ENCODE results near the gene ITSN2.

The ITSN2 gene

DNA sequence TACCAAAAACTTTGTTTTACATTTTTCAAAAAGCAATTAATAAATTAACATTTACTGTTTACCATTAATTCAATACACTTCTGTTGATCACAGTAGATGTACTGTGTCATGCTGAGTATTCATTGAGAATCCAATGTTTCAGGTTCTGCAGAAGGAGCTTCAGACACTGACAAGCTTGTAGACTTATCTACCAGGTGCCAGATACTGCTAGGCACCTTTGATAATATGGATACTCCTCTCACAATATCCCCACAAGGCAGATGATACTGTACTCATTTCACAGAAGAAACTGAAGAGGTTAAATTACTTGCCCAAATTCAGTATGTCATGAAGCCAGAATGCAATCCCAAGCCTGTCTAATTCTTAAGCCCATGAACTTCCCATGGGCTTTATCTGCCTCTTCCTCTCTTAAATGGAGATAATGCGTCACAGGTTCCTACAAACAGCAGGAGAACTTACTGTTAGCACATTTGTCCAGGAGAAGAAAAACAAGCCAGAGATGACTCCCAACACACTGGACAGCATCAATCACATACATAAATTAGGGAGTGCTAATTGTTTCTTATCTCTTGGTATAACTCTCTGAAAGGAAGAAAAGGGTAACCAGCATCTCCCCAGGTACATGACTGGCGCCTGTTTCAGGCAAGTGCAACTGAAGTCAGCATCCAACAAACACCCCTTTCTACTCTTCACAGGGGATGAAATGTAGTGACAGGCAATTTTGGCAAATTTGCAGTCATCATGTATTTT lies 27.4 kb downstream of the ITSN2 start:
- TF ChIP-seq, protein P1, sequence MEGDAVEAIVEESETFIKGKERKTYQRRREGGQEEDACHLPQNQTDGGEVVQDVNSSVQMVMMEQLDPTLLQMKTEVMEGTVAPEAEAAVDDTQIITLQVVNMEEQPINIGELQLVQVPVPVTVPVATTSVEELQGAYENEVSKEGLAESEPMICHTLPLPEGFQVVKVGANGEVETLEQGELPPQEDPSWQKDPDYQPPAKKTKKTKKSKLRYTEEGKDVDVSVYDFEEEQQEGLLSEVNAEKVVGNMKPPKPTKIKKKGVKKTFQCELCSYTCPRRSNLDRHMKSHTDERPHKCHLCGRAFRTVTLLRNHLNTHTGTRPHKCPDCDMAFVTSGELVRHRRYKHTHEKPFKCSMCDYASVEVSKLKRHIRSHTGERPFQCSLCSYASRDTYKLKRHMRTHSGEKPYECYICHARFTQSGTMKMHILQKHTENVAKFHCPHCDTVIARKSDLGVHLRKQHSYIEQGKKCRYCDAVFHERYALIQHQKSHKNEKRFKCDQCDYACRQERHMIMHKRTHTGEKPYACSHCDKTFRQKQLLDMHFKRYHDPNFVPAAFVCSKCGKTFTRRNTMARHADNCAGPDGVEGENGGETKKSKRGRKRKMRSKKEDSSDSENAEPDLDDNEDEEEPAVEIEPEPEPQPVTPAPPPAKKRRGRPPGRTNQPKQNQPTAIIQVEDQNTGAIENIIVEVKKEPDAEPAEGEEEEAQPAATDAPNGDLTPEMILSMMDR (IDR thresholded peaks at IDR 0.05; ENCODE audit: low read depth, low read length): no peak
- no peak for DNase-seq (ENCODE audit: extremely low read depth, low read depth)

DNA sequence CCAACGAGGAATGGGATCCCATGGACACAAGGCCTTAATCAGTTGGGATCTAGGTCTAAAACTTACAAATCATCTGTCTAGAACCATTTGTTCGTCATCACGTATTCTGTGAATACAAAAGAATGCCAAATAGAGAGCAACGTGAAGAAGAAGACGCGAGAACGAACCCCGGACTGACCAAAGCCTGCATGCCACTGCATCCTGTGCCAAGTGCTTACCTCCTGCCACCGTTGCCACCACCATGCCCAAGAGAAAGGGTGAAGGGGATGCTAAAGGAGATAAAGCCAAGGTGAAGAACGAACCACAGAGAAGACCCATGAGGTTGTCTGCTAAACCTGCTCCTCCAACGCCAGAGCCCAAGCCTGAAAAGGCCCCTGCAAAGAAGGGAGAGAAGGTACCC lies 30.2 kb downstream of the ITSN2 start:
- no peak for DNase-seq (ENCODE audit: extremely low read depth, low read depth)
- TF ChIP-seq, protein P1 (IDR thresholded peaks at IDR 0.05; ENCODE audit: low read depth, low read length): no peak

GRCh38 chr2:24329700-24330099 lies 30.6 kb downstream of the ITSN2 start:
- TF ChIP-seq, protein P1 (IDR thresholded peaks at IDR 0.05; ENCODE audit: low read depth, low read length): no peak
- DNase-seq (ENCODE audit: extremely low read depth, low read depth): no peak

GRCh38 chr2:24328010-24328409 lies 32.3 kb downstream of the ITSN2 start:
- no peak for DNase-seq (ENCODE audit: extremely low read depth, low read depth)

DNA sequence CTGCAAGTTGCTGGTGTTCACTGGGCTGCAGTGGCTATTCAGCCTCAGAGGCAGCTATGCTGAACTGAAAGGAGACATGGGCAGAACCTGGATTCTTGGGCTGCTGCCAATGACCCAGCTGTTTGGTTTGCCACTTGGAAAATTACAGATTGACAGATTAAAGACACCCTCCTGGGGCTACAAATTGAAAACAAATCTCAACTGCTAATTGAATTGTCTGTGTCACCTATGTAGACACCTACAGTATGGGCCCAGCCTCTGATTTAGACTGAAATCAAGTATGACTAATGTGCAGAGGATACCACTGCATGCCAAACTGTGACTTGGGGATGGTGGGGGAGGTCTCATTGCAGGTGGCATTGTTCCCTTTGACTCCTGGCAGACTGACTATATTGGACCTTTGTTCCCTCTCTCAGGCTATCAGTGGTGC lies 42.8 kb downstream of the ITSN2 start:
- TF ChIP-seq, protein P1 (IDR thresholded peaks at IDR 0.05; ENCODE audit: low read depth, low read length): no peak
- DNase-seq (ENCODE audit: extremely low read depth, low read depth): no peak

More at GRCh38 chr2:24328010-24328409, 32.3 kb downstream of the ITSN2 start:
- TF ChIP-seq, protein P1 (IDR thresholded peaks at IDR 0.05; ENCODE audit: low read depth, low read length): no peak

DNA sequence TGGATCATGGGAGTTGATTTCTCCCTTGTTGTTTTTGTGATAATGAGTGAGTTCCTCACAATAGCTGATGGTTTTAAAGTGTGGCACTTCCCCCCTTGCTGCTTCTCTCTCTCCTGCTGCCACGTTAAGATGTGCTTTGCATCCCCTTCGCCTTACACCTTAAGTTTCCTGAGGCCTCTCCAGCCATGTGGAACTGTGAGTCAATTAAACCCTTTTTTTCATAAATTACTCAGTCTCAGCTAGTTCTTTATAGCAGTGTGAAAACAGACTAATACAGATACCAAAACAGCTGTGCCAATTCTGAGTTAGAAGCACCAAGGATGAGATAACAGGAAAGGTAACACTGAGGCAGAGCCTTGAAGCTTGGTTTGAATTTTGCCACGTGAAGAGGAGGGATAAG lies 44.7 kb downstream of the ITSN2 start:
- no peak for DNase-seq (ENCODE audit: extremely low read depth, low read depth)
- TF ChIP-seq, protein P1 (IDR thresholded peaks at IDR 0.05; ENCODE audit: low read depth, low read length): no peak

- TF ChIP-seq, protein P1 (IDR thresholded peaks at IDR 0.05; ENCODE audit: low read depth, low read length): no peak
Measured at GRCh38 chr2:24313744-24314632, 46.3 kb downstream of the ITSN2 start.

More at GRCh38 chr2:24313744-24314632, 46.3 kb downstream of the ITSN2 start:
- no peak for DNase-seq (ENCODE audit: extremely low read depth, low read depth)

Measured in AG09319 (cell line).